GM12801 (cell line): ENCODE data around the gene OBSL1.

Experiments
- CTCF ChIP-seq: IDR thresholded peaks from one replicate; pipeline ENCODE4 v1.5.1; 2011; ENCODE audit warnings: control low read depth; ENCODE audit not compliant: insufficient read length; ENCODE audit errors: extremely low read depth

Gene OBSL1

GRCh38 chr2:219569635-219570034, 1.7 kb downstream of the OBSL1 start:
- TF ChIP-seq CTCF = no peak

- no peak for TF ChIP-seq CTCF
Measured at GRCh38 chr2:219569041-219569440, 2.3 kb downstream of the OBSL1 start.

- no peak for TF ChIP-seq CTCF
Measured at GRCh38 chr2:219567791-219568361, 3.5 kb downstream of the OBSL1 start.

DNA sequence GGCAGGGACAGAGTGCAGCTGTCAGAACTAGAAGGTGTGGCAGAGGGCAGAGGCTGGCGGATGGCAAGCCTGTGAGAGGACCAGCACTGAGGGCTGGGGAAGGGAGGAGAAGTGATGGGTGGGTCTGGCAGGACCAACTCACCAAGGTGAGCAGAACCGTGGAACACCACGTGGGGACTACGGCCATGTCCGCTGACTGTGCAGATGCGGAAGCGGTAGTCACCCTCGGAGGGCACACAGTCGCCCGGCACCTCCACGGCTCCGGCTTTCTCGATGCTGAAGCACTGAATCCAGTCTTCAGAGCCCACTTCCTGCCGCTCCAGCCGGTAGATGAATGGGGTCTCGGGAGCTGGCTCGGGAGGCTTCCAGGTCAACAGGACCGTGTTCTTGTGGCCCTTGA, 4.2 kb downstream of the OBSL1 start:
- no peak for TF ChIP-seq CTCF

GRCh38 chr2:219566640-219567039, 4.7 kb downstream of the OBSL1 start:
- no peak for TF ChIP-seq CTCF

GRCh38 chr2:219565130-219566080, 5.9 kb downstream of the OBSL1 start:
- TF ChIP-seq CTCF = no peak

- TF ChIP-seq CTCF = no peak
Measured at GRCh38 chr2:219563271-219563928, 7.9 kb downstream of the OBSL1 start.
